OCI-LY7 (cell line): Measurements from ENCODE around the gene PPP2R2B. TPM values are rescaled to one million over a fixed set of nuclear protein-coding genes. Genes with fewer than 3 reads are reported as not detected.

Experiments used
- BruUV-seq: library from RNA; stranded (reverse); fragments of 400-500 nt; replicated peaks from 2 replicates; lab custom pipeline; 2021; lab: Mats Ljungman, UMichigan
- CTCF ChIA-PET: fragments of 300-600 bp; sonication (Branson Sonifier 250); formaldehyde crosslinking; loops from one replicate; lab custom pipeline; 2022; ENCODE audit warnings: antibody characterized with exemption; ENCODE audit not compliant: unreplicated experiment; lab: Charles Lee
- POLR2A ChIA-PET: fragments of 300-600 bp; sonication (Branson Sonifier 250); formaldehyde crosslinking; loops from one replicate; lab custom pipeline; 2022; ENCODE audit warnings: antibody characterized with exemption; lab: Charles Lee
- DNase-seq: peaks from one replicate; pipeline ENCODE4 v3.0.0-alpha.2; 2015; ENCODE audit warnings: low spot score
- H2AFZ ChIP-seq: fragments of 200-600 bp; sonication (generic), shearing (Covaris generic); 2 replicates; pipeline ENCODE4 v1.6.1; 2014; ENCODE audit warnings: mild to moderate bottlenecking, antibody characterized with exemption, low read length, moderate library complexity
- H3K27ac ChIP-seq: fragments of 200-600 bp; sonication (generic); 2 replicates; pipeline ENCODE4 v1.5.1; 2014; ENCODE audit warnings: mixed run types, low read depth, mild to moderate bottlenecking, moderate library complexity, low read length, inconsistent platforms; ENCODE audit not compliant: poor library complexity, severe bottlenecking
- H3K36me3 ChIP-seq: fragments of 200-600 bp; sonication (generic); 2 replicates; pipeline ENCODE4 v1.6.1; 2014; ENCODE audit warnings: mild to moderate bottlenecking, antibody characterized with exemption, low read length, moderate library complexity, mixed read lengths; ENCODE audit not compliant: insufficient read depth
- H3K4me1 ChIP-seq: fragments of 200-600 bp; sonication (generic); 2 replicates; pipeline ENCODE4 v1.5.1; 2014; ENCODE audit warnings: mild to moderate bottlenecking, low read length; ENCODE audit not compliant: insufficient read depth, poor library complexity, severe bottlenecking
- H3K4me2 ChIP-seq: fragments of 200-600 bp; sonication (generic); 2 replicates; pipeline ENCODE4 v1.6.1; 2014; ENCODE audit warnings: mild to moderate bottlenecking, low read length
- H3K4me3 ChIP-seq: fragments of 200-600 bp; sonication (generic); 2 replicates; pipeline ENCODE4 v1.5.1; 2014; ENCODE audit warnings: mild to moderate bottlenecking, low read depth, low read length; ENCODE audit not compliant: poor library complexity, severe bottlenecking
- H3K79me2 ChIP-seq: fragments of 200-600 bp; sonication (generic); 2 replicates; pipeline ENCODE4 v1.6.1; 2016; ENCODE audit warnings: low read depth, mild to moderate bottlenecking, low read length, moderate library complexity, mixed read lengths; ENCODE audit not compliant: insufficient read depth
- H3K9me2 ChIP-seq: fragments of 200-600 bp; sonication (generic); 2 replicates; pipeline ENCODE4 v1.6.1; 2016; ENCODE audit warnings: mild to moderate bottlenecking, low read length, mixed read lengths; ENCODE audit not compliant: insufficient read depth
- H3K9me3 ChIP-seq: fragments of 200-600 bp; sonication (generic); 2 replicates; pipeline ENCODE4 v1.6.1; 2014; ENCODE audit warnings: mild to moderate bottlenecking, mixed run types, low read length, mixed read lengths
- H4K20me1 ChIP-seq: fragments of 200-600 bp; sonication (generic); 2 replicates; pipeline ENCODE4 v1.6.1; 2014; ENCODE audit warnings: mild to moderate bottlenecking, antibody characterized with exemption, low read length, moderate library complexity, mixed read lengths; ENCODE audit not compliant: insufficient read depth
- EZH2phosphoT487 ChIP-seq: fragments of 200-600 bp; sonication (generic); IDR thresholded peaks from 2 replicates; pipeline ENCODE4 v1.6.1; 2018; ENCODE audit warnings: low read depth, borderline replicate concordance, mild to moderate bottlenecking, mixed run types, antibody characterized with exemption, low read length, moderate library complexity, mixed read lengths
- intact Hi-C: fragments of 100-400 bp; cut with micrococcal nuclease; formaldehyde crosslinking; loops from one replicate; pipeline ENCODE4 v1.10.0; 2022; ENCODE audit not compliant: unreplicated experiment
- total RNA-seq, 2 experiments: library from RNA; depleted of rRNA in 1 of 2; stranded (reverse); fragments of >200 nt in 1 of 2; shearing (Covaris generic) in 1 of 2; gene quantifications; 2 replicates each; pipeline ENCODE4 v1.2.3, GENCODE V29; 2014 to 2022
- TF ChIP-seq, protein P1 (sequence below): fragments of 200-600 bp; sonication (generic); conservative IDR thresholded peaks from 2 replicates; pipeline ENCODE4 v1.5.1; 2014; ENCODE audit warnings: mild to moderate bottlenecking, antibody characterized with exemption, low read length, moderate library complexity, mixed read lengths

Gene PPP2R2B
- total RNA-seq, 2 experiments from 2014 or later, result not detected

DNA sequence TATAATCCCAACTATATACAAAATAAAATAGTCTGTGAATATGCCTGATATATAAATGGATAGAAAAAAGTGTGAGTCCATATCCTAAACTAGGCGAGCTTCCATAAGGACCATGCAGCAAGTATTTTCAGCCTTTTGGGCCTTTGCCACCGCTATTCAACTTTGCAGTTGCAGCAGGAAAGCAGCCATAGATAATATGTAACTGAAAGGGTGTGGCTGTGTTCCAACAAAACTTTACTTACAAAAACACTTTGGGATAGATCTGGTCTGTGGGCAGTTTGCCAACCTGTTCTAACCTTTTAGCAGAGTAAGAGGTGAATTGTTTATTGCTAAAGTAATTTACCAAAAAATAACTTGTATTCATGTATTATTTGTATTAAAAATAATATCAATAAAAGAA lies 234.8 kb downstream of the PPP2R2B start:
- H3K4me1 ChIP-seq, result no peaks in the 10 kb centered on the region
- DNase-seq, result no peak
- no peak overlapping the region for H3K27ac ChIP-seq
- no peaks in the 10 kb centered on the region for H3K36me3 ChIP-seq
- H2AFZ ChIP-seq, result no peak overlapping the region
- CTCF ChIA-PET, result no interaction called here
- H3K79me2 ChIP-seq, result no peaks in the 10 kb centered on the region
- H3K4me3 ChIP-seq, result no peak overlapping the region
- intact Hi-C loops, result no loop called here
- H3K9me2 ChIP-seq, result no peaks in the 10 kb centered on the region
- no peaks in the 10 kb centered on the region; the same call in 1 of the 2 replicates for H4K20me1 ChIP-seq
- no peak for TF ChIP-seq EZH2phosphoT487
- TF ChIP-seq, protein P1, sequence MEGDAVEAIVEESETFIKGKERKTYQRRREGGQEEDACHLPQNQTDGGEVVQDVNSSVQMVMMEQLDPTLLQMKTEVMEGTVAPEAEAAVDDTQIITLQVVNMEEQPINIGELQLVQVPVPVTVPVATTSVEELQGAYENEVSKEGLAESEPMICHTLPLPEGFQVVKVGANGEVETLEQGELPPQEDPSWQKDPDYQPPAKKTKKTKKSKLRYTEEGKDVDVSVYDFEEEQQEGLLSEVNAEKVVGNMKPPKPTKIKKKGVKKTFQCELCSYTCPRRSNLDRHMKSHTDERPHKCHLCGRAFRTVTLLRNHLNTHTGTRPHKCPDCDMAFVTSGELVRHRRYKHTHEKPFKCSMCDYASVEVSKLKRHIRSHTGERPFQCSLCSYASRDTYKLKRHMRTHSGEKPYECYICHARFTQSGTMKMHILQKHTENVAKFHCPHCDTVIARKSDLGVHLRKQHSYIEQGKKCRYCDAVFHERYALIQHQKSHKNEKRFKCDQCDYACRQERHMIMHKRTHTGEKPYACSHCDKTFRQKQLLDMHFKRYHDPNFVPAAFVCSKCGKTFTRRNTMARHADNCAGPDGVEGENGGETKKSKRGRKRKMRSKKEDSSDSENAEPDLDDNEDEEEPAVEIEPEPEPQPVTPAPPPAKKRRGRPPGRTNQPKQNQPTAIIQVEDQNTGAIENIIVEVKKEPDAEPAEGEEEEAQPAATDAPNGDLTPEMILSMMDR, result no peak
- POLR2A ChIA-PET, result interaction anchor here (0.7 kb wide), 1 partner anchor 779 kb away, joined by 3 read pairs; no protein-coding TSS in a partner anchor
- BruUV-seq, result no TSS peak
- H3K4me2 ChIP-seq, result no peak overlapping the region
- no peaks in the 10 kb centered on the region for H3K9me3 ChIP-seq

DNA sequence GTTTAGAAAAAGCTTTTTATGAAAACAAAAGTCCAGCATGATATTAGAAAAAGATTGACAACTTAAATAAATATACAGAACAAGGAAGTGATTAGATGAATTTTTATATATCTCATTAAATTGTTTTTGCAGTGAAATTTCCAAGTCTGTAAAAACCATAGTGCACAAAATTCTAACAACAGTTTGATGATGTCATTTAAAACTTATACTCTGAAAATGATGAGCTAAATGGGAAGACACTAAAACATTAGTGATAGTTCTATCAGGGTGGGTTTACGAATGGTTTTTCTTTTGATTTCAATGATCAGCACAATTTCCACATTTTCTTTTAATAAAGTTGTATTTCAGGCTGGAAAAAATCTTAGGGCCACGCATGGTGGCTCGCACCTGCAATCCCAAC lies 236.1 kb downstream of the PPP2R2B start:
- no peak overlapping the region for H2AFZ ChIP-seq
- no peaks in the 10 kb centered on the region for H3K9me2 ChIP-seq
- no peak overlapping the region for H3K4me2 ChIP-seq
- CTCF ChIA-PET, result no interaction called here
- H3K4me3 ChIP-seq, result no peak overlapping the region
- no TSS peak for BruUV-seq
- intact Hi-C loops, result no loop called here
- H4K20me1 ChIP-seq, result no peaks in the 10 kb centered on the region; the same call in 1 of the 2 replicates
- H3K79me2 ChIP-seq, result no peaks in the 10 kb centered on the region
- H3K27ac ChIP-seq, result no peak overlapping the region
- no peaks in the 10 kb centered on the region for H3K36me3 ChIP-seq
- POLR2A ChIA-PET, result interaction anchor here (0.7 kb wide), 1 partner anchor 873 kb away, joined by 3 read pairs; no protein-coding TSS in a partner anchor
- no peak for DNase-seq
- TF ChIP-seq, protein P1, result no peak
- no peak for TF ChIP-seq EZH2phosphoT487
- H3K4me1 ChIP-seq, result no peaks in the 10 kb centered on the region
- no peaks in the 10 kb centered on the region for H3K9me3 ChIP-seq

DNA sequence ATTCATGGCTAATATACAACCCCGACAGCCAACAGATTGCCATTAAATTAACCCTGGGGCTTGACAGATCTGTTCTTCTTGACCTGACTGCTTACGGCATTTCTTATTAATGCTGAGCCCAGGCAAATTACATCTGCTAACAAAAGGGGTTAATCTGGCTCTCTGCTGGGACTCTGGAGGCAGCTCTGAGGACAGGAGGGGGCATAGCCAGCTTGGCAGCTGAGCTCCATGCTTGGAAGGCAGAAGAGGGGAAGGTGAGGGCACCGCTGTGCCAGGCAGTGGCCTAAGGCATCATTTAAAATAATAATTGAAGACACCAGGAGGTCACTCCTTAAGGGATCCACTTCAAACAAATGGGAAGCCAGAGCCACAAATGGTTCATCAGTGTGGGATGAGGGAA lies 236.6 kb downstream of the PPP2R2B start:
- Histone ChIP-seq H3K4me1 (no peaks in the 10 kb centered on the region), H3K79me2 (no peaks in the 10 kb centered on the region), H3K4me2 (no peak overlapping the region), H3K4me3 (no peak overlapping the region), H2AFZ (no peak overlapping the region), H4K20me1 (no peaks in the 10 kb centered on the region; the same call in 1 of the 2 replicates), H3K27ac (no peak overlapping the region), H3K9me2 (no peaks in the 10 kb centered on the region), H3K36me3 (no peaks in the 10 kb centered on the region), H3K9me3 (no peaks in the 10 kb centered on the region)
- no peak for DNase-seq
- TF ChIP-seq, protein P1, result no peak
- ChIA-PET CTCF (no interaction called here), POLR2A (interaction anchor here (0.7 kb wide), 1 partner anchor 874 kb away, joined by 3 read pairs; no protein-coding TSS in a partner anchor)
- intact Hi-C loops, result no loop called here
- no TSS peak for BruUV-seq
